Stimulated activated naive CD8-positive, alpha-beta T cell treated with anti-CD3 and anti-CD28 coated beads, Interleukin-15, Interleukin-2, amounts not matched to agents 100 ng/mL and 50 ng/mL, for 24 hours (primary cell): ENCODE measurements around the gene NXPH3.
A peak's percentile ranks its signal among the peaks of the same experiment; 100 is the strongest.

Experiments
- H3K27ac Mint-ChIP-seq: one replicate; pipeline ENCODE4 v1.8.0; 2021; ENCODE audit warnings: mild to moderate bottlenecking, mixed read lengths
- H3K27me3 Mint-ChIP-seq: one replicate; pipeline ENCODE4 v1.8.0; 2021; ENCODE audit warnings: mixed read lengths
- H3K36me3 Mint-ChIP-seq: one replicate; pipeline ENCODE4 v1.8.0; 2021; ENCODE audit warnings: low read depth, mixed read lengths
- H3K4me1 Mint-ChIP-seq: one replicate; pipeline ENCODE4 v1.8.0; 2021; ENCODE audit warnings: low read depth, mixed read lengths
- H3K4me3 Mint-ChIP-seq: one replicate; pipeline ENCODE4 v1.8.0; 2021; ENCODE audit warnings: mild to moderate bottlenecking, mixed read lengths
- H3K9me3 Mint-ChIP-seq: one replicate; pipeline ENCODE4 v1.8.0; 2021; ENCODE audit warnings: mixed read lengths

NXPH3 gene

GRCh38 chr17:49575679-49576087, at the start of gene NXPH3:
Gene NXPH3, plus strand, starts transcription at chr17:49575871. Its CDS starts 349 bp downstream, at chr17:49576220.
- Mint-ChIP-seq H3K4me1 (peaks cover 29% of the 10 kb centered on the region), H3K36me3 (no peaks in the 10 kb centered on the region), H3K4me3 (peak within 1 kb of the TSS; percentile 71), H3K27ac (no peak within 1 kb of the TSS), H3K9me3 (no peaks in the 10 kb centered on the region), H3K27me3 (peaks cover 47% of the 10 kb centered on the region)

- peaks cover 5% of the 10 kb centered on the region for H3K4me1 Mint-ChIP-seq
- H3K9me3 Mint-ChIP-seq = no peaks in the 10 kb centered on the region
- no peaks in the 10 kb centered on the region for H3K36me3 Mint-ChIP-seq
- H3K27ac Mint-ChIP-seq = no peak overlapping the region
- peaks cover 21% of the 10 kb centered on the region for H3K27me3 Mint-ChIP-seq
- H3K4me3 Mint-ChIP-seq = no peak overlapping the region
These were observed 47.6 kb upstream of the NXPH3 start for GRCh38 chr17:49527927-49528651.

- Mint-ChIP-seq H3K27ac (no peak overlapping the region), H3K9me3 (no peaks in the 10 kb centered on the region), H3K36me3 (no peaks in the 10 kb centered on the region), H3K4me1 (no peaks in the 10 kb centered on the region), H3K27me3 (peaks cover 22% of the 10 kb centered on the region), H3K4me3 (no peak overlapping the region)
These were observed 46.7 kb upstream of the NXPH3 start for GRCh38 chr17:49528966-49529365.

GRCh38 chr17:49530118-49530517, 45.6 kb upstream of the NXPH3 start:
- Mint-ChIP-seq H3K9me3 (no peaks in the 10 kb centered on the region), H3K27me3 (peaks cover 26% of the 10 kb centered on the region), H3K4me3 (no peak overlapping the region), H3K4me1 (no peaks in the 10 kb centered on the region), H3K36me3 (no peaks in the 10 kb centered on the region), H3K27ac (no peak overlapping the region)

- no peak overlapping the region for H3K4me3 Mint-ChIP-seq
- H3K27me3 Mint-ChIP-seq = no peaks in the 10 kb centered on the region
- no peaks in the 10 kb centered on the region for H3K4me1 Mint-ChIP-seq
- peaks cover 6% of the 10 kb centered on the region for H3K9me3 Mint-ChIP-seq
- H3K36me3 Mint-ChIP-seq = no peaks in the 10 kb centered on the region
- H3K27ac Mint-ChIP-seq = no peak overlapping the region
These were observed 31.8 kb upstream of the NXPH3 start for GRCh38 chr17:49543860-49544259.

GRCh38 chr17:49545007-49545660, 30.5 kb upstream of the NXPH3 start:
- no peaks in the 10 kb centered on the region for H3K36me3 Mint-ChIP-seq
- no peak overlapping the region for H3K4me3 Mint-ChIP-seq

GRCh38 chr17:49545806-49546545, 29.7 kb upstream of the NXPH3 start:
- Mint-ChIP-seq H3K27me3 (no peaks in the 10 kb centered on the region), H3K4me3 (no peak overlapping the region), H3K27ac (no peak overlapping the region), H3K4me1 (no peaks in the 10 kb centered on the region), H3K36me3 (no peaks in the 10 kb centered on the region), H3K9me3 (peaks cover 5% of the 10 kb centered on the region)

More at GRCh38 chr17:49545007-49545660, 30.5 kb upstream of the NXPH3 start:
- Mint-ChIP-seq H3K27ac (no peak overlapping the region), H3K4me1 (no peaks in the 10 kb centered on the region), H3K9me3 (peaks cover 6% of the 10 kb centered on the region), H3K27me3 (no peaks in the 10 kb centered on the region)

GRCh38 chr17:49546546-49547535, 28.8 kb upstream of the NXPH3 start:
- Mint-ChIP-seq H3K4me3 (no peak overlapping the region), H3K27ac (no peak overlapping the region), H3K36me3 (no peaks in the 10 kb centered on the region), H3K4me1 (no peaks in the 10 kb centered on the region), H3K9me3 (no peaks in the 10 kb centered on the region), H3K27me3 (no peaks in the 10 kb centered on the region)

- Mint-ChIP-seq H3K36me3 (no peaks in the 10 kb centered on the region), H3K27me3 (no peaks in the 10 kb centered on the region), H3K9me3 (no peaks in the 10 kb centered on the region), H3K4me3 (no peak overlapping the region), H3K4me1 (no peaks in the 10 kb centered on the region), H3K27ac (no peak overlapping the region)
These were observed 28.1 kb upstream of the NXPH3 start for GRCh38 chr17:49547566-49547965.

- Mint-ChIP-seq H3K27me3 (no peaks in the 10 kb centered on the region), H3K27ac (no peak overlapping the region), H3K36me3 (no peaks in the 10 kb centered on the region), H3K9me3 (no peaks in the 10 kb centered on the region), H3K4me3 (no peak overlapping the region), H3K4me1 (no peaks in the 10 kb centered on the region)
These were observed 27.6 kb upstream of the NXPH3 start for GRCh38 chr17:49548051-49548505.

- no peaks in the 10 kb centered on the region for H3K9me3 Mint-ChIP-seq
- no peak overlapping the region for H3K27ac Mint-ChIP-seq
- H3K4me1 Mint-ChIP-seq = no peaks in the 10 kb centered on the region
- no peak overlapping the region for H3K4me3 Mint-ChIP-seq
- H3K36me3 Mint-ChIP-seq = no peaks in the 10 kb centered on the region
- H3K27me3 Mint-ChIP-seq = no peaks in the 10 kb centered on the region
These were observed 27.0 kb upstream of the NXPH3 start for GRCh38 chr17:49548506-49549310.

- Mint-ChIP-seq H3K36me3 (no peaks in the 10 kb centered on the region), H3K27me3 (no peaks in the 10 kb centered on the region), H3K9me3 (no peaks in the 10 kb centered on the region), H3K4me3 (no peak overlapping the region), H3K4me1 (no peaks in the 10 kb centered on the region), H3K27ac (no peak overlapping the region)
These were observed 26.4 kb upstream of the NXPH3 start for GRCh38 chr17:49549311-49549605.

GRCh38 chr17:49549691-49550678, 25.7 kb upstream of the NXPH3 start:
- Mint-ChIP-seq H3K36me3 (no peaks in the 10 kb centered on the region), H3K27ac (no peak overlapping the region), H3K9me3 (no peaks in the 10 kb centered on the region), H3K4me1 (no peaks in the 10 kb centered on the region), H3K4me3 (no peak overlapping the region), H3K27me3 (no peaks in the 10 kb centered on the region)
